Activated T-helper 2 cell treated with anti-CD3 and anti-CD28 coated beads, Interferon-gamma antibody, Interleukin-2, Interleukin-4, amounts not matched to agents 10 μg/mL and 5 μg/mL and 100 μg/mL, durations not matched to agents 14 hours and 24 hours and 36 hours (primary cell): ENCODE results near the gene MCF2L. TPM values are rescaled to one million over a fixed set of nuclear protein-coding genes. Genes with fewer than 3 reads are reported as not detected.

Experiments used
- DNase-seq: peaks from one replicate; pipeline ENCODE4 v3.0.0; 2021; ENCODE audit warnings: low spot score
- H3K27ac Mint-ChIP-seq: one replicate; pipeline ENCODE4 v1.8.0; 2021; ENCODE audit warnings: mixed read lengths
- H3K27me3 Mint-ChIP-seq: one replicate; pipeline ENCODE4 v1.8.0; 2021; ENCODE audit warnings: low read depth, mixed read lengths
- H3K36me3 Mint-ChIP-seq: one replicate; pipeline ENCODE4 v1.8.0; 2021; ENCODE audit warnings: low read depth, mixed read lengths
- H3K4me1 Mint-ChIP-seq: one replicate; pipeline ENCODE4 v1.8.0; 2021; ENCODE audit warnings: low read depth, mixed read lengths
- H3K4me3 Mint-ChIP-seq: one replicate; pipeline ENCODE4 v1.8.0; 2021; ENCODE audit warnings: low read depth, mild to moderate bottlenecking, moderate library complexity, mixed read lengths
- H3K9me3 Mint-ChIP-seq: one replicate; pipeline ENCODE4 v1.8.0; 2021; ENCODE audit warnings: mixed read lengths
- intact Hi-C: fragments of 100-400 bp; cut with micrococcal nuclease; formaldehyde crosslinking; loops from one replicate; pipeline ENCODE4 v1.15.1; 2023
- total RNA-seq: library from RNA; stranded (reverse); gene quantifications from 2 replicates; pipeline ENCODE4 v1.2.3, GENCODE V29; 2022

The MCF2L gene
- total RNA-seq, 1 donor from 2014 or later = 0.23 TPM

DNA sequence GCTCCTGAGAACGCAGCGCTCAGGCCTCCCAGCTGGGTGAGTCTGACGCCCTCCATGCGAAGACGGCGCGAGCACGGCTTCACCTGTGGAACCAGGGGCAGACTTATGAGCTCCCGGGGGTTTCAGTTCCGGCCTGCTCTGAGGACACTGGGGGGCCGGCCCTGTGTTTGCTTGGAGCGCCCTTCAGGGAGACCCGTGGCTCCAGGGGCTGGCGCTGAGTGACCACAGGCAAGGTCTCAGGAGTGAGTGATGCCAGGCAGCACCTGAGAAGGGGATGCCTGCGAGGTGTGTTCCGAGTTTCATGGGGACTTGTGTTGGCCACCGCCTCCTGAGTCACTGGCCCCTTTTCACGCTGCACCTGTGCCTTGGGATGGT lies 4.5 kb downstream of the MCF2L start:
- Mint-ChIP-seq H3K27ac (no peak overlapping the region), H3K4me3 (no peak overlapping the region), H3K27me3 (peaks cover 26% of the 10 kb centered on the region), H3K9me3 (no peaks in the 10 kb centered on the region), H3K4me1 (peaks cover 7% of the 10 kb centered on the region), H3K36me3 (no peaks in the 10 kb centered on the region)
- intact Hi-C loops = no loop called here
- no peak for DNase-seq

DNA sequence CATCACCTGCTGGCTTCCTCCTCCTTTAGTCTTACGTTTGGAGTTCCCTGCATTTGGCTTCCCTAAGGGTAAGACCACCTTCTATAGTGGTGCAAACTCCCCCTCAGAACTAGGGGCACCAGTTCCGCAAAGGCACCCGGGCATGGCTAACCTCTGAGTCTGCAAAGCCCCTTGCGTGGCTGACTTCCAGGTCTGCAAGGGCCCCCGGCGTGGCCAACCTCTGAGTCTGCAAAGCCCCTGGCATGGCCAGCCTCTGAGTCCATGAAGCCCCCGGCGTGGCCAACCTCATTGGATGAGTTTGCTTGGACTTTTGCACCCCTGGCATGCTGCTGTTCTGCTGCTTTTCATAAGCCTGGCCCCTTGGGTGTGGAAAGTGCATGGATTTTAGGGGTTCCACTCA lies 5.1 kb downstream of the MCF2L start:
- peaks cover 26% of the 10 kb centered on the region for H3K27me3 Mint-ChIP-seq
- H3K9me3 Mint-ChIP-seq = no peaks in the 10 kb centered on the region
- peaks cover 7% of the 10 kb centered on the region for H3K4me1 Mint-ChIP-seq
- H3K27ac Mint-ChIP-seq = no peak overlapping the region
- DNase-seq = no peak
- intact Hi-C loops = no loop called here
- H3K4me3 Mint-ChIP-seq = no peak overlapping the region
- no peaks in the 10 kb centered on the region for H3K36me3 Mint-ChIP-seq

- DNase-seq = no peak
Measured at GRCh38 chr13:112974671-112975070, 5.7 kb downstream of the MCF2L start.

DNA sequence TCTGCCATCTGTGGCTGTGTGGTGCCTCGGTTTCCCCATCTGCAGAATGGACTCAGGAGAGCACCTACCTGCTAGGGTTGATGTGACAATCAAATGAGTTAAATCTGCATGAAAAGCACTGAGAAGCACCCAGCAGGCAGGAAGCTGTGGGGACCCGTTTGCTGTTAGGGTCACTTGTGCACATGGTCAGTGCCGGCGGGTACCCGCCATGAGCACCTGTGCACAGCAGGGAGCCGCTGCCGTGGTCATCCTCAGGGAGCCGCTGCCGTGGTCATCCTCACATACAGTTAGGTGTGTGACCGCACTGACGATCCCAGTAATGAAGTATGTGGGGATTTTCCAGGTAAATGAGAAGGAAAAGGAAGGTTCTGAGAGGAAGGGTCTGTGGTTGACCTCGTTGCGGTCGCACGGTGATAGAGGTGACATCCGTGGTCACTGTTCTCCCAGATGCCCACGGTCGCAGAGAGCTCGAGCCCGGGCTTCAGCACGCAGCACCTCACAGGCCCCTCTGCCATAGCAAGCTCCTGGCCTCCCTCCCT lies 6.5 kb downstream of the MCF2L start:
- Mint-ChIP-seq H3K4me1 (no peaks in the 10 kb centered on the region), H3K9me3 (no peaks in the 10 kb centered on the region)
- intact Hi-C loops = no loop called here

More at GRCh38 chr13:112974671-112975070, 5.7 kb downstream of the MCF2L start:
- H3K4me3 Mint-ChIP-seq = no peak overlapping the region
- no peaks in the 10 kb centered on the region for H3K36me3 Mint-ChIP-seq
- H3K9me3 Mint-ChIP-seq = no peaks in the 10 kb centered on the region
- peaks cover 20% of the 10 kb centered on the region for H3K27me3 Mint-ChIP-seq
- peaks cover 2% of the 10 kb centered on the region for H3K4me1 Mint-ChIP-seq
- intact Hi-C loops = no loop called here
- no peak overlapping the region for H3K27ac Mint-ChIP-seq

DNA sequence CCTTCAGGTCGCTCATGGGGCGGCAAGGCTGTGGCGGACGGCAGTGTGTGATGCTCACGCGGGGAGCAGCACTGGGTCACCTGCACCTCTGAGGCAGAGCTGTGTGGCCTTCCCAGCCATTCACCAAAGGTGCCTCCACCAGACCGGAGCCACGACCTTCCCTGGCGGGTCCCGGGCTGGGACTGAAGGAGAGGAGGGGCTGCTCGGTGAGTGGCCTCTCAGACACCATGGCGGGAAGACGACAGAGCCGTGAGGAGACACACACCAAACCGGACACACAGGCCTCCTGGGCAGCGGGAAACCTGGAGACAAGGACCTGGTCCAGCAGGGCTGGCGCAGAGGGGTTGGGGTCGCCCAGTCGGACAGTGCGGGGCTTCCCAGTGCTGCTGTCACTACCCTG lies 7.5 kb downstream of the MCF2L start:
- H3K9me3 Mint-ChIP-seq = no peaks in the 10 kb centered on the region
- no peak overlapping the region for H3K4me3 Mint-ChIP-seq
- intact Hi-C loops = no loop called here
- DNase-seq = no peak
- H3K27ac Mint-ChIP-seq = no peak overlapping the region
- no peaks in the 10 kb centered on the region for H3K36me3 Mint-ChIP-seq
- no peaks in the 10 kb centered on the region for H3K4me1 Mint-ChIP-seq
- peaks cover 2% of the 10 kb centered on the region for H3K27me3 Mint-ChIP-seq

More for the DNA sequence above, 6.5 kb downstream of the MCF2L start:
- no peak for DNase-seq
- Mint-ChIP-seq H3K27me3 (peaks cover 12% of the 10 kb centered on the region), H3K36me3 (no peaks in the 10 kb centered on the region), H3K4me3 (no peak overlapping the region), H3K27ac (no peak overlapping the region)

DNA sequence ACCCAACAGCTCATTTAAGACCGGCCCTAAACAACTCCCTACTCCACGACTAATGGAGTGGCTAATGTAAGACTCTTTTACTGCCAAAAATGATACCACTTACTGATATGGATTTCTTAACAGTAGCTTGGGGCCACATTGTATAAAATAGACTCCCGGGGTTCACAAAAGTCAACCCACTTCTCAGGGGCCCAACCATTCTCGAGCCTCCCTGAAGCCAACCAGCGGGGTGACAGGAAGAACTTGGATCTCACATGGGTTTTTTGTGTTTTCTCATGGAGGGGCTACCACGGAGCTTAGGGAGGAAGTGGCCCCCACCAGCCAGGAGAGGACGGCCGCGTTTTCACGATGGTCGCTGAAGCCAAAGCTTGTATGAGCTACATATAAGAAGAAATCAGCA lies 8.1 kb downstream of the MCF2L start:
- no peaks in the 10 kb centered on the region for H3K36me3 Mint-ChIP-seq
- intact Hi-C loops = no loop called here
- H3K27ac Mint-ChIP-seq = no peak overlapping the region
- H3K9me3 Mint-ChIP-seq = no peaks in the 10 kb centered on the region
- DNase-seq = no peak
- no peaks in the 10 kb centered on the region for H3K27me3 Mint-ChIP-seq
- no peaks in the 10 kb centered on the region for H3K4me1 Mint-ChIP-seq
- no peak overlapping the region for H3K4me3 Mint-ChIP-seq

DNA sequence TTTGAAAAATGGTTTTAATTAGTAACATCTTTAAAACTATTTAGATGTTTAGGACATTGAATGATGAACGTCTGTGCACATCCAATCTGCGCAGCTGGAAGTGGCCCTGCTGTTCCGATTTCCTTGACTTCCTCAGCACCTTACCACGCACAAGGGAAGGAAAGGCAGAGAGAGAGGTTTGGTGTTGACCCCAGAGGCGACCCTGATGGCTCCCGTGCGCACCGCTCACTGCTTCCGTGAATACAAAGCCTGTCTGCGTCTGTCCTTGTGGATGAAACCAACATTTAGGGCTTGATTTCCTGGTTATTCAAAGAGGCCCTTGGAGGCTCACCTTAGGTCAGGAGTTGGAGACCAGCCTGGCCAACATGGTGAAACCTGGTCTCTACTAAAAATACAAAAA lies 8.5 kb downstream of the MCF2L start:
- Mint-ChIP-seq H3K36me3 (no peaks in the 10 kb centered on the region), H3K4me3 (no peak overlapping the region), H3K27me3 (no peaks in the 10 kb centered on the region), H3K4me1 (no peaks in the 10 kb centered on the region), H3K9me3 (no peaks in the 10 kb centered on the region), H3K27ac (no peak overlapping the region)
- DNase-seq = no peak
- intact Hi-C loops = no loop called here

DNA sequence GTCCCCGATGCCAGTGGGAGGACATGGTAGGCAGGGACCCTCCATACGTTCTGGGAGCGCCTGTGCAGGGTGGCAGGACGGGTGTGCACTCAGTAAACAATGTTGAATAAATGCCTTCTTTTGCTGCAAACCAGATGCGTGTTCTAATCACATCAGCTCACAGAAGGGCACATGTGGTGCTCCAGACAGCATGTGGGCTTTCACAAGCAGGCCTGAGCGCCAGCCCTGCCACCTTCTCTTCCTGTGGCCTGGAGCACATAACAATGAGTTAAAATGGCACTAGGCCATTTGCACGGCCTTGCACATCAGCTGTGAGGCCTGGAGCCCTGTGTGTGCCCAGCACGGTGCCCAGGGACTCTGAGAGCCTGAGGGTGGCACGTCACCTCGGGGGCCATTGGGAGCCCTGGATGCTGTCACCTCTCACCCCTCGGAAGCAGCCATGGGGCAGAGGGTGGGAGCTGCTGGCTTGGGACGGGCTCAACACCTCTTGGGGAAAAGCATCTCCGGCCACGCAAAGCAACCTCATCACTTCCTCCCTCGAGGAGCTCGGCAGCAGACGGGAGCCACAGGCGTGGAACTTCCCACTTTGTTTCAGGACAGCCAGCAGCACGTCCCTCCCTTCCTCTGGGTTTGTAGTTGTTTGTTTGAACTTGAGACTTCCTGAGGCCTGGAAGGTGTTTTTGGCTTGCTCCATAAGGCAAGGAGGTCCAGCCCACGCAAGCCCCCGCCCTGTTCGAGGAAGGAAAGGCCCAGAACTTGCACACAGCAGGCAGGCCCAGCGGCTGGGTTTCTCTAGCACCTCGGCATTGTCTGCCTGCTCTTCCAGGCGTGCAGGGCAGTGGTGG lies 9.8 kb downstream of the MCF2L start:
- no peaks in the 10 kb centered on the region for H3K36me3 Mint-ChIP-seq
- no peak overlapping the region for H3K27ac Mint-ChIP-seq
- intact Hi-C loops = no loop called here
- DNase-seq = no peak
- no peaks in the 10 kb centered on the region for H3K27me3 Mint-ChIP-seq
- no peaks in the 10 kb centered on the region for H3K4me1 Mint-ChIP-seq
- no peak overlapping the region for H3K4me3 Mint-ChIP-seq
- H3K9me3 Mint-ChIP-seq = no peaks in the 10 kb centered on the region

- H3K27ac Mint-ChIP-seq = no peak overlapping the region
- no peaks in the 10 kb centered on the region for H3K4me1 Mint-ChIP-seq
- no peaks in the 10 kb centered on the region for H3K36me3 Mint-ChIP-seq
- H3K9me3 Mint-ChIP-seq = no peaks in the 10 kb centered on the region
- no peaks in the 10 kb centered on the region for H3K27me3 Mint-ChIP-seq
- H3K4me3 Mint-ChIP-seq = no peak overlapping the region
- intact Hi-C loops = no loop called here
- DNase-seq = no peak
Measured at GRCh38 chr13:112979406-112979902, 10.4 kb downstream of the MCF2L start.

GRCh38 chr13:112980434-112980833 lies 11.4 kb downstream of the MCF2L start:
- H3K4me1 Mint-ChIP-seq = no peaks in the 10 kb centered on the region
- H3K27me3 Mint-ChIP-seq = no peaks in the 10 kb centered on the region
- no peak overlapping the region for H3K27ac Mint-ChIP-seq
- intact Hi-C loops = no loop called here
- no peak for DNase-seq
- no peaks in the 10 kb centered on the region for H3K9me3 Mint-ChIP-seq
- H3K36me3 Mint-ChIP-seq = no peaks in the 10 kb centered on the region
- no peak overlapping the region for H3K4me3 Mint-ChIP-seq

GRCh38 chr13:112981451-112981850 lies 12.4 kb downstream of the MCF2L start:
- Mint-ChIP-seq H3K4me3 (no peak overlapping the region), H3K4me1 (no peaks in the 10 kb centered on the region), H3K9me3 (no peaks in the 10 kb centered on the region), H3K36me3 (no peaks in the 10 kb centered on the region), H3K27me3 (no peaks in the 10 kb centered on the region), H3K27ac (no peak overlapping the region)
- intact Hi-C loops = no loop called here
- no peak for DNase-seq

GRCh38 chr13:112982281-112983041 lies 13.4 kb downstream of the MCF2L start:
- no peak overlapping the region for H3K27ac Mint-ChIP-seq
- intact Hi-C loops = no loop called here
- H3K36me3 Mint-ChIP-seq = no peaks in the 10 kb centered on the region
- H3K9me3 Mint-ChIP-seq = no peaks in the 10 kb centered on the region
- DNase-seq = no peak
- no peak overlapping the region for H3K4me3 Mint-ChIP-seq
- no peaks in the 10 kb centered on the region for H3K4me1 Mint-ChIP-seq
- no peaks in the 10 kb centered on the region for H3K27me3 Mint-ChIP-seq

GRCh38 chr13:112983042-112983305 lies 14.0 kb downstream of the MCF2L start:
- Mint-ChIP-seq H3K36me3 (no peaks in the 10 kb centered on the region), H3K27ac (no peak overlapping the region), H3K27me3 (no peaks in the 10 kb centered on the region), H3K4me3 (no peak overlapping the region), H3K4me1 (no peaks in the 10 kb centered on the region), H3K9me3 (no peaks in the 10 kb centered on the region)
- no peak for DNase-seq
- intact Hi-C loops = no loop called here
